NCI-H2081 treated with DMSO at 0.1 percent for 48 hours (cell line): ENCODE results near the gene CCDC116.
"Not testable (repeated sequence)": the region's sequence is repeated elsewhere in the genome, so short reads cannot be mapped to it uniquely, and the experiment has no call there.

ENCODE experiments used
- DNase-seq: peaks from one replicate; lab custom pipeline; 2025; lab: John Stamatoyannopoulos, UW

The CCDC116 gene

GRCh38 chr22:21632237-21632895 is at the start of gene CCDC116:
Gene CCDC116, plus strand, starts transcription at chr22:21632760. Its CDS starts 422 bp downstream, at chr22:21633182.
- no peak for DNase-seq

GRCh38 chr22:21582801-21583740 is 49.5 kb upstream of the CCDC116 start:
- DNase-seq, result no peak

- DNase-seq, result no peak
Measured at GRCh38 chr22:21585389-21585788, 47.2 kb upstream of the CCDC116 start.

DNA sequence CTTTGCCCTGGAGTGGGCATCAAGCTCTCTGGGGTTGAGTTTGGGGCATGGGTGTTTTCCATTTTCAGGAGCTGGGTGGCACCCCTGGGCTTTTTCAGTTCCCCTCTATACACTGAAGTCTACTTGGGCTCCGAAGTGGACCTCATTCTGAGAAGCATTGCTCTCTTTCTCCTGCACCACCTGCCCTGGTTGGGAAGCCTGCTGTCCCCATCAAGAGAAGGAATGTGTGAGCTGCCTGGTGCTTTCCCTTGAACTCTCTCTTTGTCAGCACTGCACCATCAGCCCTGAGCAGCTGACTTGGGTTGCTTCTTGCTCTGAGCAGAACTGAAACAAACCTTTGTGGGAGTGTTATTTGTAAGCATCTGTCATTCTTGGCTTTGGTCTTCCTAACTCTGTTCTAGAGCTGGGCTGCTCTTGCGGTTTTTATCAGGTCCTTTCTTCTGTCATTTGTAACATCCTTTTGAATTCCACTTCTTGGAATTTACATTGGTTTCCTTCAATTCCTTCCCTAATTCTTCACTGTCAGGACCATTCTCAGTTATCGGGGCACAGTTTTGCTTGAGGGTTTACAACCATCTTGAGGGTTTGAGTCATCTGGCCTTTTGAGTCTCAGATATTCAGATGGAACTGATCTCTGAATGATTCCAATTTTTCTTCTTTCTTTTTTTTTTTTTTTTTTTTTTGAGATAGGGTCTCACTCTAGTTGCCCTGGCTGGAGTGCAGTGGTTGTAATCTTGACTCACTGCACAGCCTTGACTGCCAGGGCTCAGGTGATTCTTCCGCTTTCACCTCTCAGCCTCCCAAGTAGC is 44.6 kb upstream of the CCDC116 start:
- DNase-seq, result no peak

- no peak for DNase-seq
Measured at GRCh38 chr22:21589396-21589795, 43.2 kb upstream of the CCDC116 start.

DNA sequence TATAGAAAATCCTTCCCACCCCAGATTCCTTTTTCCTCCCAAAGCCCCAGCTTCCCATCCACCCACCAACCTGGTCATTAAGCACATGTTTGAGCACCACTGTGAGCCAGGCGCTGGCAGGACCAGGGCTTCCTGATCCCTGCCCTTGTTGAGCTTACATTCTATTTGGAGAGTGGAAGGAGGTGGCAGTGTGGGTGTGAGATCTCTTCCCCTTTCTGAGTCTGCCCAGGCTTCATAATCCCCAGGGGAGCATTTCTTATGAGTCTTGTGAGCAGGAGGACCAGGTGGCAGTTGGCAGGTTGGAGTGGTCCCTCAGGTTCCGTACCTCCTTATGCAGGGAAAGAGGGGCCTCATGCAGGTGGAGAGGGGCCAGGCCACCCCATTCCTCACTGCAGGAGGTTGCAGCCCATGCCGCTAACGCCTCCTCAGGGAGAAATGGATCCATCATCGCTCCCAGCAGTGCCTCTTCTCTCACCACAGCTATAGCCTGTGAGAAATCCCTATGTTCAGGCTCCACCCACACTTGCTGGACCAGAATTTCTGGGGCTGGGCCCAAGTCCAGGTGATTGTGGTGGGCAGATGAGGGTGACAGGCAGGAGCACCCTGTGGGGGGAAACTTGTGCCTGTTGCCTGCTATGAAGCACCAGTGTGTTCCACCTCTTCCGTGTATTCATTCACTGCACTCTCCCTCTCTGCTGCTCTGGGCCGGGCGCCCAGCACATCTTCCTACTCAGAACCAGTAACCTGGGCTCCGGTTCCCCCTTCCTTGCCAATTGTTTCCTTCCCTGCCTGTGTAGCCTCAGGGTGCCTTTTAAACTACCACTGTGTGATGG is 41.5 kb upstream of the CCDC116 start:
- DNase-seq, result no peak

DNA sequence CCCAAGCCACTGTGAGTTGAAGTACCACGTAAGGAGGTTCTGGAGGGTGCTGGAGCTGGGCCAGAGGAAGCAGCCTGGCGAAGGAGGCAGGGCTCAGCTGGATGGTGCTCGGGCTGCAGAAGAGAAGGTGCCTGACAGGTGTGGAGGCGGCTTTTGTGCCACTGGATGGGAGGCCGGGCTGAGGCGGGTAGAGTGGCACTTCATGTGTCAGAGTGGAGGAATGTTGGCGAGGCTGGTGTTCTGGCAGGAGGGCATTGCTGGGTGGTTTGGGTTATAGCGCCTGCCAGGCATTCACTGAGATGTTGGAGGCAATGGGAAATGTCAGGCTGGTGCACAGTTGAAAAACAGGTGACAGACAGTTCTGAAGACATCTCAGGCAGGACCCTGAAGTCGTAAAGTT is 40.9 kb upstream of the CCDC116 start:
- no peak for DNase-seq

DNA sequence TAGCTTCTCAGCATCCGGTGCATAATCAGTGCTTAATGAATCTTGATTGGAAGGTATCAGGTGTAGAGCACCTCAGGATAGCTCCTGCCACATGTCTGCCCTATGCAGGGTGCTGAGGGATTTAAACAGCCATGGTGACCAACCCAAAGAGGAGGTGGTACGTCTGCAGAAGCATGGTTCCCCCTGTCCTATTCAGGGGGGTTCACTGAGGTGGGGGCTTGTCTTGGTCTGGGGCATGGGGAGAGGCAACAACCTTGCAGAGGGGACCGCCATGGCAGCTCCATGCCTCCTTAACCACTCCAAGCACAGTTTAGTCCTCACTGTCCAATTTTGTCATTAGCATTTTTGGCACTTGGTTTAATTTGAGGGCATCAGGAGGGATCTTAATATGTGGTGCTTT is 40.1 kb upstream of the CCDC116 start:
- no peak for DNase-seq

GRCh38 chr22:21593406-21594232 is 38.9 kb upstream of the CCDC116 start:
- no peak for DNase-seq

DNA sequence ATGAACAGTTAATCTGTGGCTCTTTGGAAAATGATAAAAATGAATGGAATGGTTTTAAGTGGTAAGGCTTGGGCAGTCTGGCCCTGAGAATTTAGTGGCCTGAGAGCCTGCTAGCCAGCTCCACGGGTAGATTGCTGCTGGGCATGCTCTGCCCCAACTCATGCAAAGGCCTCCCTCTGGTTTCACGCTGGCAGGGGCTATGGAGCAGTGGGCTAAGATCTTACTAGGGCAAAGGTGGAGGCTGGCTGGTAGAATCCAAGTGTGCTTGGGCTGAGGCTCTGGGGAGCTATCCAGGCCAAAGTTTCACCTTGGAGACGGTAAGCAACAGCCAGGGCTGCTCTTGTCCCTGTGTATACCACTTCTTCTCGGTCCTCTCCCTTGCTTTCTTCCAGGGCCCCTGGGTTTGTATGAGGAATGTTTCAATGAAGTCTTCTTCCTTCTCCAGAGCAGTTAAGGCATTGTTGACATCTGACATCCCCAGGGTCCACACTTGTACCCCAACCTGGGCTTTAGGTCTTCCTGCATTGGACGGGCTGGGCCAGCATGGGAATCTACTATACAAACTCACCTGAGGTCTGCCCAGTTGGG is 37.6 kb upstream of the CCDC116 start:
- DNase-seq, result no peak

GRCh38 chr22:21596356-21597135 is 36.0 kb upstream of the CCDC116 start:
- DNase-seq, result not testable (repeated sequence)

GRCh38 chr22:21598302-21598701 is 34.3 kb upstream of the CCDC116 start:
- no peak for DNase-seq

- no peak for DNase-seq
Measured at GRCh38 chr22:21599053-21599893, 33.3 kb upstream of the CCDC116 start.

- DNase-seq, result no peak
Measured at GRCh38 chr22:21602579-21602978, 30.0 kb upstream of the CCDC116 start.

DNA sequence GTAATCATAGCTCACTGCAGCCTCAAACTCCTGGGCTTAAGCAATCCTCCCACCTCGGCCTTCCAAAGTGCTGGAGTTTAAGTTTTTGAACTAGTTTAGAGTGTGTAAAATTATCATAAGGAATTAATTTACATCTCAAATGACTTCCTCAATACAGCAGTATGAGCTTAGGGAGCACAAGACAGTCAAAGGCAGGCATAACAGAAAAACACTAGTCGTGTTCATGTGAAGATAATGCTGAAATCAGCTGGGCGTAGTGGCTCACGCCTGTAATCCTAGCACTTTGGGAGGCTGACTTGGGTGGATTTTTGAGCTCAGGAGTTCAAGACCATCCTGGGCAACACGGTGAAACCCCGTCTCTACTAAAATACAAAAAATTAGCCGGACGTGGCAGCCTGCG is 28.6 kb upstream of the CCDC116 start:
- no peak for DNase-seq

DNA sequence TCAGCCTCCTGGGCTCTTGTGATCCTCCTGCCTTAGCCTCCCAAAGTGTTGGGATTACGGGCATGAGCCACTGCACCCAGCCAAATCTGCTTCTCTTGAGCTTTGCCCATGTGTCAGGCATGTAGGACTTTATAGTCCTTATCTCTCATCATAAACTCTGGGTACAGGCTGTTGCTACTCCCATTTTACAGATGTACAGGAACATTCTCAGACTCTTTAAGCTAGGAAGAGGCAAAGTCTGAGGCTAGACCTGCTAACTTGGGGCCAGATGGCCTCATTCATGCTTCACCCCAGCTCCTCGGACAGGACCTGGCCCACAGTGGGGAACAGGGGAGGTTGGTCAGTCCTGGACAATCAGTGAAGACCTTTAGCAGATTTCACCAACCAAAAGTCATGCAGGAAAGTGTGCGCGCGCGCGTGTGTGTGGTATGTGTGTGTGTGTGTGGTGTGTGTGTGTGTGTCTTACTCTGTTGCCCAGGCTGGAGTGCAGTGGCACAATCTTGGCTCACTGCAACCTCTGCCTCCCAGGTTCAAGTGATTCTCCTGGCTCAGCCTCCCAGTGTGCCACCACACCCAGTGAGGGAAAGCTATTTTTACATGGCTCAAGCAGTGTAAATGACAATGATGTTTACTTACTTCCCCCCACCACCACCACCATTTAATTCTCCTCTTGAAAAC is 26.5 kb upstream of the CCDC116 start:
- DNase-seq, result no peak

DNA sequence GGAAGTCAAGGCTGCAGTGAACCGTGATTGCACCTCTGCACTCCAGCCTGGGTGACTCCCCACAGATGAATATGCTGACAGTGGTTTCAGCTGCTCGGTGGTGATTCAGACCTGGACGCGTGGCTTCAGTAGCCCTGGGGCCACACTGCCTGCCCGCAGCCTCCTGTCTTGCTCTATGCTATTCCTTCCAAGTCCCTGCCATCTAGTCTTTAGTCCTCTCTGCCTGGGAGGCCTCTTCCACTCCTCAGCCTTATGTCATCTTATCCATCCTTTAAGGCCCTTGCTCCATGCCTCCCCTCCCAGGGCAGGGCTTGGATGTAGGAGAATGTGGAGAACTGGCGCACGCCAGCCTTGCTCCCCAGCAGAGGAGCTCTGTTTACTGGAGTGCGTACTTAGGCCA is 25.8 kb upstream of the CCDC116 start:
- no peak for DNase-seq
